Naive thymus-derived CD4-positive, alpha-beta T cell (primary cell): ENCODE data around the gene NR4A3. TPM values are rescaled to one million over a fixed set of nuclear protein-coding genes. Genes with fewer than 3 reads are reported as not detected.

Experiments
- ATAC-seq: fragments of 150-1000 bp; cut with Tn5 transposase; 2 replicates; pipeline ENCODE4 v1.10.0; 2021; ENCODE audit warnings: mild to moderate bottlenecking, moderate library complexity
- CTCF ChIA-PET: fragments of 350-600 bp; sonication (Branson Sonifier 250); formaldehyde crosslinking; loops from one replicate; lab custom pipeline; 2021; ENCODE audit warnings: antibody characterized with exemption; lab: Charles Lee
- POLR2A ChIA-PET: fragments of 350-600 bp; sonication (Branson Sonifier 250); formaldehyde crosslinking; loops from one replicate; lab custom pipeline; 2021; ENCODE audit warnings: antibody characterized with exemption, inconsistent platforms; lab: Charles Lee
- DNase-seq, 9 donors: peaks; one replicate each; pipeline versions ENCODE4 v3.0.0 to v3.0.0-alpha.2; 2020 to 2022; ENCODE audit warnings: mixed read lengths in 1 of 9
- H3K27ac ChIP-seq: one replicate; pipeline ENCODE4 v1.7.0; 2013; ENCODE audit warnings: mild to moderate bottlenecking, low read depth, low read length, moderate library complexity
- H3K27me3 ChIP-seq, 2 donors: one replicate each; pipeline ENCODE4 v1.7.0; 2013; ENCODE audit warnings: low read length in 2 of 2, mild to moderate bottlenecking in 2 of 2, moderate library complexity in 2 of 2; ENCODE audit not compliant: control insufficient read depth in 2 of 2, insufficient read depth in 2 of 2
- H3K36me3 ChIP-seq, 3 experiments: 1 replicate in 2 of 3; 2 replicates in 1 of 3; pipeline ENCODE4 v1.7.0; 2013; ENCODE audit warnings: low read length in 3 of 3, mild to moderate bottlenecking in 3 of 3, moderate library complexity in 1 of 3; ENCODE audit not compliant: insufficient read depth in 3 of 3, control insufficient read depth in 2 of 3
- H3K4me1 ChIP-seq, 2 donors: one replicate each; pipeline ENCODE4 v1.7.0; 2013; ENCODE audit warnings: low read length in 2 of 2, mild to moderate bottlenecking in 2 of 2, moderate library complexity in 1 of 2; ENCODE audit not compliant: control insufficient read depth in 2 of 2, insufficient read depth in 2 of 2
- H3K4me3 ChIP-seq: 2 replicates; pipeline ENCODE4 v1.7.0; 2013; ENCODE audit warnings: mild to moderate bottlenecking, low read length
- H3K9me3 ChIP-seq, 3 experiments: 1 replicate in 2 of 3; 2 replicates in 1 of 3; pipeline ENCODE4 v1.7.0; 2013; ENCODE audit warnings: low read length in 3 of 3; ENCODE audit not compliant: control insufficient read depth in 2 of 3
- H3K27ac Mint-ChIP-seq, 9 donors: one replicate each; pipeline ENCODE4 v1.8.0; 2020 to 2022; ENCODE audit warnings: mixed read lengths in 9 of 9, mild to moderate bottlenecking in 8 of 9, moderate library complexity in 5 of 9, inconsistent platforms in 2 of 9
- H3K27me3 Mint-ChIP-seq, 5 donors: one replicate each; pipeline ENCODE4 v1.8.0; 2021 to 2022; ENCODE audit warnings: mixed read lengths in 5 of 5, mild to moderate bottlenecking in 1 of 5
- H3K36me3 Mint-ChIP-seq, 5 donors: one replicate each; pipeline ENCODE4 v1.8.0; 2020 to 2022; ENCODE audit warnings: mixed read lengths in 5 of 5, mild to moderate bottlenecking in 3 of 5, inconsistent platforms in 1 of 5
- H3K4me1 Mint-ChIP-seq, 7 donors: one replicate each; pipeline ENCODE4 v1.8.0; 2020 to 2022; ENCODE audit warnings: mixed read lengths in 7 of 7, mild to moderate bottlenecking in 3 of 7, inconsistent platforms in 1 of 7
- H3K4me3 Mint-ChIP-seq, 10 donors: one replicate each; pipeline ENCODE4 v1.8.0; 2020 to 2022; ENCODE audit warnings: mild to moderate bottlenecking in 10 of 10, mixed read lengths in 10 of 10, moderate library complexity in 6 of 10, inconsistent platforms in 2 of 10
- H3K9me3 Mint-ChIP-seq, 11 donors: one replicate each; pipeline ENCODE4 v1.8.0; 2020 to 2022; ENCODE audit warnings: mixed read lengths in 11 of 11, mild to moderate bottlenecking in 4 of 11, inconsistent platforms in 1 of 11, moderate library complexity in 1 of 11
- intact Hi-C, 2 donors: fragments of 100-400 bp; cut with micrococcal nuclease; formaldehyde crosslinking; loops; one replicate each; pipeline ENCODE4 v1.15.1; 2023
- polyA plus RNA-seq, 2 donors: library from polyadenylated mRNA; unstranded; fragments of 300-500 nt; fragmentation: Illumina TruSeq; gene quantifications; one replicate each; pipeline ENCODE4 v1.2.3, GENCODE V29; 2021
- total RNA-seq, 6 experiments: library from RNA in 5 of 6; stranded (reverse) in 5 of 6; gene quantifications; 1 replicate in 5 of 6; 2 replicates in 1 of 6; pipeline ENCODE4 v1.2.3 and lab custom pipeline; 2021 to 2026

The NR4A3 gene
- total and polyA plus RNA-seq, 7 experiments from 2014 or later: 0.08 to 20.2 (median 5.6) TPM; not detected in 2

- ChIA-PET CTCF (interaction anchor here (0.7 kb wide), 1 partner anchor 424 kb away, joined by 3 read pairs; no protein-coding TSS in a partner anchor), POLR2A (interaction anchor here (1.4 kb wide), 1 partner anchor 83 kb away, joined by 6 read pairs; no protein-coding TSS in a partner anchor)
- H3K4me3 ChIP-seq: peak overlapping the region; percentile 85
- H3K27ac Mint-ChIP-seq: peak overlapping the region; percentile 35 to 100 (median 99)
- peaks cover 35 to 76% (median 60%) of the 10 kb centered on the region in 7 donors for H3K4me1 Mint-ChIP-seq
- peaks cover 47 to 76% (median 59%) of the 10 kb centered on the region in 5 donors for H3K27me3 Mint-ChIP-seq
- peaks cover 0 to 4% (median 0%) of the 10 kb centered on the region in 11 donors for H3K9me3 Mint-ChIP-seq
- ATAC-seq (no peak), DNase-seq (peak in 6 of 9 donors; percentile 10 to 37 (median 20))
- peak overlapping the region; percentile 80 for H3K27ac ChIP-seq
- peaks cover 27 to 50% of the 10 kb centered on the region in 2 donors for H3K4me1 ChIP-seq
- no peaks in the 10 kb centered on the region for H3K36me3 ChIP-seq
- no peaks in the 10 kb centered on the region for H3K9me3 ChIP-seq
- intact Hi-C loops: loop anchor here (1.0 to 10.0 kb wide), 12 partner anchors 44 to 1838 kb away; partner anchors contain the start of genes ANP32B (in 1 of the 2), MRPL50 (in 1 of the 2), TEX10 (in 1 of the 2) and TGFBR1 (in 1 of the 2)
- H3K27me3 ChIP-seq: peaks cover 6 to 21% of the 10 kb centered on the region in 2 donors
- H3K4me3 Mint-ChIP-seq: peak overlapping the region; percentile 87 to 98 (median 96)
- peaks cover 0 to 2% (median 0%) of the 10 kb centered on the region in 5 donors for H3K36me3 Mint-ChIP-seq
Observed at GRCh38 chr9:99822806-99823591, 1.3 kb downstream of the NR4A3 start.

GRCh38 chr9:99823681-99824377 lies 2.1 kb downstream of the NR4A3 start:
- Histone ChIP-seq H3K27ac (no peak overlapping the region), H3K4me1 (peaks cover 22 to 44% of the 10 kb centered on the region in 2 donors), H3K36me3 (no peaks in the 10 kb centered on the region), H3K9me3 (no peaks in the 10 kb centered on the region), H3K27me3 (peaks cover 6 to 21% of the 10 kb centered on the region in 2 donors), H3K4me3 (peak overlapping the region; percentile 85)
- ATAC-seq (no peak), DNase-seq (peak; percentile 20 to 90 (median 36))
- peak overlapping the region in 6 of 9 donors; percentile 14 to 99 (median 97) for H3K27ac Mint-ChIP-seq
- peak overlapping the region; percentile 87 to 98 (median 96) for H3K4me3 Mint-ChIP-seq
- peaks cover 50 to 71% (median 60%) of the 10 kb centered on the region in 5 donors for H3K27me3 Mint-ChIP-seq
- peaks cover 0 to 2% (median 0%) of the 10 kb centered on the region in 11 donors for H3K9me3 Mint-ChIP-seq
- peaks cover 30 to 71% (median 54%) of the 10 kb centered on the region in 7 donors for H3K4me1 Mint-ChIP-seq
- POLR2A ChIA-PET: no interaction called here
- peaks cover 0 to 4% (median 0%) of the 10 kb centered on the region in 5 donors for H3K36me3 Mint-ChIP-seq
- intact Hi-C loops: loop anchor here (1.0 to 10.0 kb wide), 13 partner anchors 43 to 1839 kb away; partner anchors contain the start of genes TEX10 (in 2 of the 2), ANP32B (in 1 of the 2) and TGFBR1 (in 1 of the 2)
- CTCF ChIA-PET: interaction anchor here (1.3 kb wide), 1 partner anchor 13 kb away, joined by 4 read pairs; no protein-coding TSS in a partner anchor

GRCh38 chr9:99824378-99825171 lies 2.9 kb downstream of the NR4A3 start:
- Histone ChIP-seq H3K27ac (no peak overlapping the region), H3K4me1 (peaks cover 20 to 41% of the 10 kb centered on the region in 2 donors), H3K9me3 (no peaks in the 10 kb centered on the region), H3K27me3 (peaks cover 6 to 21% of the 10 kb centered on the region in 2 donors), H3K4me3 (peak overlapping the region; percentile 85), H3K36me3 (no peaks in the 10 kb centered on the region)
- Mint-ChIP-seq H3K27me3 (peaks cover 57 to 74% (median 68%) of the 10 kb centered on the region in 5 donors), H3K9me3 (peaks cover 0 to 2% (median 0%) of the 10 kb centered on the region in 11 donors), H3K36me3 (peaks cover 0 to 7% (median 0%) of the 10 kb centered on the region in 5 donors), H3K27ac (peak overlapping the region in 5 of 9 donors; percentile 36 to 99 (median 64)), H3K4me1 (peaks cover 30 to 73% (median 48%) of the 10 kb centered on the region in 7 donors), H3K4me3 (peak overlapping the region; percentile 87 to 98 (median 96))
- ATAC-seq: no peak
- CTCF ChIA-PET: interaction anchor here (0.6 to 1.3 kb wide), 2 partner anchors 14 to 109 kb away, joined by 3 to 4 read pairs; no protein-coding TSS in a partner anchor
- peak; percentile 54 to 77 (median 61) for DNase-seq
- POLR2A ChIA-PET: no interaction called here
- intact Hi-C loops: loop anchor here (1.0 to 10.0 kb wide), 11 partner anchors 43 to 1840 kb away; partner anchors contain the start of genes ANP32B (in 1 of the 2) and TEX10 (in 1 of the 2)

- peaks cover 65 to 78% (median 76%) of the 10 kb centered on the region in 5 donors for H3K27me3 Mint-ChIP-seq
- Histone ChIP-seq H3K4me1 (peaks cover 20 to 38% of the 10 kb centered on the region in 2 donors), H3K9me3 (no peaks in the 10 kb centered on the region), H3K36me3 (no peaks in the 10 kb centered on the region), H3K27ac (no peak overlapping the region), H3K4me3 (peak overlapping the region; percentile 85), H3K27me3 (peaks cover 6 to 21% of the 10 kb centered on the region in 2 donors)
- DNase-seq (peak in 1 of 9 donors; percentile 17), ATAC-seq (no peak)
- H3K27ac Mint-ChIP-seq: peak overlapping the region in 1 of 9 donors; percentile 38
- ChIA-PET CTCF (interaction anchor here (0.6 to 1.3 kb wide), 2 partner anchors 14 to 108 kb away, joined by 3 to 4 read pairs; no protein-coding TSS in a partner anchor), POLR2A (no interaction called here)
- H3K4me1 Mint-ChIP-seq: peaks cover 30 to 69% (median 44%) of the 10 kb centered on the region in 7 donors
- H3K36me3 Mint-ChIP-seq: peaks cover 0 to 7% (median 0%) of the 10 kb centered on the region in 5 donors
- intact Hi-C loops: loop anchor here (10.0 kb wide), 2 partner anchors 609 to 1841 kb away; partner anchors contain the start of gene ANP32B (in 1 of the 2)
- H3K4me3 Mint-ChIP-seq: peak overlapping the region; percentile 80 to 97 (median 96)
- H3K9me3 Mint-ChIP-seq: peaks cover 0 to 2% (median 0%) of the 10 kb centered on the region in 11 donors
Observed at GRCh38 chr9:99825172-99826046, 3.7 kb downstream of the NR4A3 start.

GRCh38 chr9:99826579-99826978 lies 4.9 kb downstream of the NR4A3 start:
- Mint-ChIP-seq H3K9me3 (peaks cover 0 to 2% (median 0%) of the 10 kb centered on the region in 11 donors), H3K4me3 (no peak overlapping the region), H3K36me3 (peaks cover 0 to 7% (median 0%) of the 10 kb centered on the region in 5 donors), H3K27ac (no peak overlapping the region), H3K27me3 (peaks cover 73 to 83% (median 77%) of the 10 kb centered on the region in 5 donors), H3K4me1 (peaks cover 30 to 62% (median 36%) of the 10 kb centered on the region in 7 donors)
- ATAC-seq (no peak), DNase-seq (no peak)
- ChIA-PET POLR2A (no interaction called here), CTCF (no interaction called here)
- no peak overlapping the region for H3K27ac ChIP-seq
- no peaks in the 10 kb centered on the region for H3K36me3 ChIP-seq
- intact Hi-C loops: loop anchor here (10.0 kb wide), 2 partner anchors 608 to 1842 kb away; partner anchors contain the start of gene ANP32B (in 1 of the 2)
- H3K27me3 ChIP-seq: peaks cover 6 to 21% of the 10 kb centered on the region in 2 donors
- peaks cover 20 to 34% of the 10 kb centered on the region in 2 donors for H3K4me1 ChIP-seq
- H3K4me3 ChIP-seq: no peak overlapping the region
- no peaks in the 10 kb centered on the region for H3K9me3 ChIP-seq
